ENCODE data around the gene HDGFL3. TPM values are rescaled to one million over a fixed set of nuclear protein-coding genes. Genes with fewer than 3 reads are reported as not detected.

Gene HDGFL3
- total RNA-seq, 4 donors from 2014 or later, result 59.0 to 175 (median 75.4) TPM

DNA sequence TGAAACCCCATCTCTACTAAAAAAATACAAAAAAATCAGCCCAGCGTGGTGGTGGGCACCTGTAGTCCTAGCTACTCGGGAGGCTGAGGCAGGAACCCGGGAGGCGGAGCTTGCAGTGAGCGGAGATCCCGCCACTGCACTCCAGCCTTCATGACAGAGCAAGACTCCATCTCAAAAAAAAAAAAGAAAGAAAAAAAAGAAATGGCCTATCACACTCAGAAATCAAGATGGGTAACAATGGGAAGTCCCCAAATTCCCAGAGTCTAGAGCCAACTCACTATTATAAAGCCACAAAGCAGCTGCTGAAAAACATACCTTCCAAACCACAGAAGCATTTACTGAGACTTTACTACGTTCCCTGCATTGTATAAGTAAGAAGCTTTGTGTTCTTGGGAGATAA, 7.5 kb downstream of the HDGFL3 start:
- Histone ChIP-seq H3K36me3 (no peaks in the 10 kb centered on the region), H3K9me3 (no peaks in the 10 kb centered on the region), H3K27me3 (no peaks in the 10 kb centered on the region), H3K4me3 (no peak overlapping the region), H3K27ac (no peak overlapping the region), H3K4me1 (peaks cover 0 to 50% (median 0%) of the 10 kb centered on the region in 3 donors)
- no peak for ATAC-seq
- TF ChIP-seq EP300 (IDR thresholded peaks at IDR 0.05) (no peak), POLR2A (IDR thresholded peaks at IDR 0.05) (no peak), POLR2AphosphoS5 (IDR thresholded peaks at IDR 0.05) (no peak)
- TF ChIP-seq, protein P1, sequence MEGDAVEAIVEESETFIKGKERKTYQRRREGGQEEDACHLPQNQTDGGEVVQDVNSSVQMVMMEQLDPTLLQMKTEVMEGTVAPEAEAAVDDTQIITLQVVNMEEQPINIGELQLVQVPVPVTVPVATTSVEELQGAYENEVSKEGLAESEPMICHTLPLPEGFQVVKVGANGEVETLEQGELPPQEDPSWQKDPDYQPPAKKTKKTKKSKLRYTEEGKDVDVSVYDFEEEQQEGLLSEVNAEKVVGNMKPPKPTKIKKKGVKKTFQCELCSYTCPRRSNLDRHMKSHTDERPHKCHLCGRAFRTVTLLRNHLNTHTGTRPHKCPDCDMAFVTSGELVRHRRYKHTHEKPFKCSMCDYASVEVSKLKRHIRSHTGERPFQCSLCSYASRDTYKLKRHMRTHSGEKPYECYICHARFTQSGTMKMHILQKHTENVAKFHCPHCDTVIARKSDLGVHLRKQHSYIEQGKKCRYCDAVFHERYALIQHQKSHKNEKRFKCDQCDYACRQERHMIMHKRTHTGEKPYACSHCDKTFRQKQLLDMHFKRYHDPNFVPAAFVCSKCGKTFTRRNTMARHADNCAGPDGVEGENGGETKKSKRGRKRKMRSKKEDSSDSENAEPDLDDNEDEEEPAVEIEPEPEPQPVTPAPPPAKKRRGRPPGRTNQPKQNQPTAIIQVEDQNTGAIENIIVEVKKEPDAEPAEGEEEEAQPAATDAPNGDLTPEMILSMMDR (IDR thresholded peaks at IDR 0.05), result no peak
- WGBS, 2 donors (ENCODE audit: low coverage in 1 of 2), result 85 to 87% methylated on average over 5 to 7 of the region's 7 CpGs

DNA sequence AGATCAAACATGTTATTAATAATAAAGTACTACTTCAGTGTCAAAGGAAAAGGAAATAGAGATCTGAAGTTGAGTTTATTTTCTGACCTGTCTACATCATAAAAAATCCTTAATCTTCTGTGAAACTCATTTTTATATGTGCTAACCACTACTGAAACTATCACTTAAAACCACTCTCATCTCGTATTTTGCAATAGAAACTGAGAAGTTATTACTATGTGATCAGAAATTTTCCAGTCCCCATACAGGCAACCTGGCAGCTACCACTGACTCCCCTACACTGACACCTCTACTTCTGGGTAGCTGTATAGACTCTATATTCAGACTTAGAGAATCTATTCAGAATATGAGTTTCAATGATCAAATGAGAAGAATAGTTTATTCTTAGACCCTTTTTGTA, 8.3 kb downstream of the HDGFL3 start:
- Histone ChIP-seq H3K4me1 (peaks cover 0 to 41% (median 0%) of the 10 kb centered on the region in 3 donors), H3K27me3 (no peaks in the 10 kb centered on the region), H3K27ac (no peak overlapping the region), H3K4me3 (no peak overlapping the region), H3K36me3 (no peaks in the 10 kb centered on the region), H3K9me3 (no peaks in the 10 kb centered on the region)
- no peak for ATAC-seq
- WGBS, 2 donors (ENCODE audit: low coverage in 1 of 2), result 83 to 91% methylated on average over 1 of the region's 1 CpG
- TF ChIP-seq POLR2AphosphoS5 (IDR thresholded peaks at IDR 0.05) (no peak), EP300 (IDR thresholded peaks at IDR 0.05) (no peak), POLR2A (IDR thresholded peaks at IDR 0.05) (no peak)
- TF ChIP-seq, protein P1 (IDR thresholded peaks at IDR 0.05), result no peak

DNA sequence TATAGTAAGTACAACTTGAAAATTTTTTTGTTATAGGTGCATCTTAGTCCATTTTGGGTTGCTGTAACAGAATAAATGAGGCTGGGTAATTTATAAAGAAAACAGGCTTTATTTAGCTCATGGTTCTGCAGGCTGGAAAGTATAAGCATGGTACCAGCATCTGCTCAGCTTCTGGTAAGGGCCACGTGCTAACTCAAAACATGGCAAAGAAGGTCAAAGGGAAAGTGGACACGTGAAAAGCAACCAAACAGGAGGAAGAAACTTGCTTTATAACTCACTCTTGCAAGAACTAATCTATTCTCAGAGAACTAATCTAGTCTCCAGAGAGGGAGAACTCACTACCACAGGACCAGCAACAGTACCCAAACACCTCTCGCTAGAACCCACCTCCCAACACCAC, 9.1 kb downstream of the HDGFL3 start:
- TF ChIP-seq POLR2A (IDR thresholded peaks at IDR 0.05), result no peak
- TF ChIP-seq POLR2AphosphoS5 (IDR thresholded peaks at IDR 0.05), result no peak
- TF ChIP-seq EP300 (IDR thresholded peaks at IDR 0.05), result no peak
- TF ChIP-seq, protein P1 (IDR thresholded peaks at IDR 0.05), result no peak
- no peak overlapping the region for H3K4me3 ChIP-seq

DNA sequence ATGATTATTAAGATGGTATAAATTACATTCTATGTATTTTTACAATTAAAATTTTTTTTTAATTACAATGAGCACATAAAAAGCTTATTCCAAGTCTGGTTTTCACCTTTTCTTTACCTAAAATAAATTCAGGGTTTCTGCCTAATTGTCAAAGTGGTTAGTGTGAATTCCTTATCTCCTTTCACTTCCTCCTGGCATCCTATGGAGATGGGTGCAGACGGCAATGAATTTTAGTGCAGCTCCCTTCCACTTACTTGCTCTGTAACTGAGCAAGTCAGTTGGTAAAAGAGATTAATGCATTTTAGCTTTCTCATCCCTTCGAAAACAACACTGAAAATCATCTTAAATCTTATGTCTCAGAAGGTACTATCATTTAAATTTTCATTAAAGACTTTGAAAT, 13.1 kb downstream of the HDGFL3 start:
- H3K9me3 ChIP-seq, result no peaks in the 10 kb centered on the region
- no peak overlapping the region for H3K4me3 ChIP-seq
- TF ChIP-seq EP300 (IDR thresholded peaks at IDR 0.05) (no peak), POLR2AphosphoS5 (IDR thresholded peaks at IDR 0.05) (no peak), POLR2A (IDR thresholded peaks at IDR 0.05) (no peak)
- TF ChIP-seq, protein P1 (IDR thresholded peaks at IDR 0.05), result no peak
- H3K27me3 ChIP-seq, result no peaks in the 10 kb centered on the region
- no peaks in the 10 kb centered on the region for H3K36me3 ChIP-seq
- 71 to 78% methylated on average over 2 of the region's 2 CpGs for WGBS, 2 donors (ENCODE audit: low coverage in 1 of 2)
- no peak overlapping the region for H3K27ac ChIP-seq
- peaks cover 0 to 20% (median 0%) of the 10 kb centered on the region in 3 donors for H3K4me1 ChIP-seq
- ATAC-seq, result no peak

More for the DNA sequence above, 9.1 kb downstream of the HDGFL3 start:
- H3K36me3 ChIP-seq, result no peaks in the 10 kb centered on the region
- peaks cover 0 to 43% (median 0%) of the 10 kb centered on the region in 3 donors for H3K4me1 ChIP-seq
- 76 to 83% methylated on average over 2 to 3 of the region's 3 CpGs for WGBS, 2 donors (ENCODE audit: low coverage in 1 of 2)
- ATAC-seq, result no peak
- no peaks in the 10 kb centered on the region for H3K27me3 ChIP-seq
- H3K27ac ChIP-seq, result no peak overlapping the region
- H3K9me3 ChIP-seq, result no peaks in the 10 kb centered on the region

DNA sequence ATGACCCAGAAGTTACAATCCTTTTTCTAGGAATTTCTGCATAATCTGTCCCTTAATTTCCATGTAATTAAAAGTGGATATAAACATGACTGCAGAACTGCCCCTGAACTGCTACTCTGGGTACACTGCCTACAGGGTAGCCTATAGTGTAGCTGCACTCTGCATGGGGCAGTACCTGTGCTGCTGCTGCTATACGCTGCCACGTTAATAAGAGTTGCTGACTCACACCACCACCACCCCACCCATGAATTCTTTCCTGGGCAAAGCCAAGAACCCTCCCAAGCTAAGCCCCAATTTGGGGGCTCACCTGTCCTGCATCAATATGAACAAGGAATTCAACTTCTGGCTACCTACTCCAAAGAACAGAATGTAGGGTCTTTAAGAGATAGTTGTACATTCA, 13.9 kb downstream of the HDGFL3 start:
- ATAC-seq, result no peak
- WGBS, 2 donors (ENCODE audit: low coverage in 1 of 2), result 80% methylated on average over 1 of the region's 2 CpGs; no CpG with 5 or more reads in 1 of the 2 donors
- H3K36me3 ChIP-seq, result no peaks in the 10 kb centered on the region
- H3K4me3 ChIP-seq, result no peak overlapping the region
- peaks cover 0 to 17% (median 0%) of the 10 kb centered on the region in 3 donors for H3K4me1 ChIP-seq
- H3K27ac ChIP-seq, result no peak overlapping the region
- no peaks in the 10 kb centered on the region for H3K27me3 ChIP-seq
- TF ChIP-seq POLR2AphosphoS5 (IDR thresholded peaks at IDR 0.05) (no peak), POLR2A (IDR thresholded peaks at IDR 0.05) (no peak), EP300 (IDR thresholded peaks at IDR 0.05) (no peak)
- TF ChIP-seq, protein P1 (IDR thresholded peaks at IDR 0.05), result no peak
- no peaks in the 10 kb centered on the region for H3K9me3 ChIP-seq
